GM19324 (cell line): Measurements from ENCODE around the gene TPH2.

Source experiments
- ATAC-seq: cut with Tn5 transposase; IDR thresholded peaks from one replicate; pipeline ENCODE4 v1.9.1; 2021; ENCODE audit warnings: mild to moderate bottlenecking, moderate library complexity; ENCODE audit not compliant: unreplicated experiment, low FRiP score

TPH2 gene

GRCh38 chr12:71958457-71958856 lies 19.8 kb downstream of the TPH2 start:
- ATAC-seq = no peak

- no peak for ATAC-seq
Measured at GRCh38 chr12:71958993-71959578, 20.4 kb downstream of the TPH2 start.

- ATAC-seq = no peak
Measured at GRCh38 chr12:71967211-71967610, 28.6 kb downstream of the TPH2 start.

- ATAC-seq = no peak
Measured at GRCh38 chr12:71969330-71969729, 30.7 kb downstream of the TPH2 start.

- ATAC-seq = no peak
Measured at GRCh38 chr12:71970031-71970430, 31.4 kb downstream of the TPH2 start.

GRCh38 chr12:71972441-71973074 lies 33.9 kb downstream of the TPH2 start:
- ATAC-seq = no peak

- no peak for ATAC-seq
Measured at GRCh38 chr12:71973687-71974086, 35.0 kb downstream of the TPH2 start.

GRCh38 chr12:71980538-71980937 lies 41.9 kb downstream of the TPH2 start:
- ATAC-seq = no peak

GRCh38 chr12:71981149-71981548 lies 42.5 kb downstream of the TPH2 start:
- ATAC-seq = no peak

- ATAC-seq = no peak
Measured at GRCh38 chr12:71994715-71995114, 56.1 kb downstream of the TPH2 start.

GRCh38 chr12:71999795-72000194 lies 61.1 kb downstream of the TPH2 start:
- ATAC-seq = no peak

- ATAC-seq = no peak
Measured at GRCh38 chr12:72000969-72001648, 62.5 kb downstream of the TPH2 start.

- ATAC-seq = no peak
Measured at GRCh38 chr12:72006766-72007165, 68.1 kb downstream of the TPH2 start.

GRCh38 chr12:72010356-72010755 lies 71.7 kb downstream of the TPH2 start:
- no peak for ATAC-seq

- no peak for ATAC-seq
Measured at GRCh38 chr12:72011374-72011773, 72.7 kb downstream of the TPH2 start.

GRCh38 chr12:72012874-72013273 lies 74.2 kb downstream of the TPH2 start:
- no peak for ATAC-seq

- ATAC-seq = no peak
Measured at GRCh38 chr12:72015895-72016294, 77.2 kb downstream of the TPH2 start.

GRCh38 chr12:72017054-72017651 lies 78.5 kb downstream of the TPH2 start:
- ATAC-seq = peak; percentile 96

- ATAC-seq = no peak
Measured at GRCh38 chr12:72018036-72018435, 79.4 kb downstream of the TPH2 start.

GRCh38 chr12:72024613-72025012 lies 86.0 kb downstream of the TPH2 start:
- no peak for ATAC-seq

- ATAC-seq = no peak
Measured at GRCh38 chr12:72025524-72025923, 86.9 kb downstream of the TPH2 start.

GRCh38 chr12:72028966-72029365 lies 90.3 kb downstream of the TPH2 start:
- no peak for ATAC-seq
